ENCODE data around the gene PHF10.
"Not testable (repeated sequence)": the region's sequence is repeated elsewhere in the genome, so short reads cannot be mapped to it uniquely, and the experiment has no call there.

PHF10 gene

DNA sequence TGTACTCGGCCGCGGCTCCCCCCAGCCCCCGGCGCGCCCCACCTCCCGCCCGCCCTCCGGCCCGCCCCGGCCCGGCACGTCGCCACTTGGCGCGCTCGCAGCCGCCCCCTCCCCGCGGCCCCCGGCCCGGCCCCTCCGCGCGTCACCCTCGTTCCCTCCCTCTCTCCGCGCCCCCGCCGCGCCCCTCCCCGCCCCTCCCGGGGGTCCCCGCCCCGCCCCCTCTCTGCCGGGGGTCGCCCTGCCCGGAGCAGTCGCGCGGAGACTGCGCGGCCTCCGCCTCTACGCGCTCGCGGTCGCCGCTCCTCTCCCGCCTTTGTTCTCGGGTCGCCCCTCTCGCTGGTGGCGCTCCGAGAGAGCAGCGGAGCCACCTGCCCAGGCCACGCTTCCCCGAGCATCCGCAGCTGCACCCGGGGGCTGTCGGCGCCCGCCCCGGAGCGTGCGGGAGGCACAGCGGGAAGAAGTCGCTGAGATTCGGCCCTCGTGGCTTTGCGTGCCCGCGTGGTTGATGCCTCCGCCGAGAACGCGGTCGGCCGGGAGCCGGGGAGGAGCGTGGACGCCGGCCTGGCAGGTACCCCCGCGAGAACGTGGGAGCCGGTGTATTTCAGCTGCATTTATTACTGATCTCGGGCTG lies at the start of gene PHF10:
Gene PHF10, minus strand, starts transcription at position 7 of the 631 bp plus-strand sequence. CDS start 569 bp downstream, outside the sequence.
- peak; percentile 70 for DNase-seq (ENCODE audit: low read depth)

DNA sequence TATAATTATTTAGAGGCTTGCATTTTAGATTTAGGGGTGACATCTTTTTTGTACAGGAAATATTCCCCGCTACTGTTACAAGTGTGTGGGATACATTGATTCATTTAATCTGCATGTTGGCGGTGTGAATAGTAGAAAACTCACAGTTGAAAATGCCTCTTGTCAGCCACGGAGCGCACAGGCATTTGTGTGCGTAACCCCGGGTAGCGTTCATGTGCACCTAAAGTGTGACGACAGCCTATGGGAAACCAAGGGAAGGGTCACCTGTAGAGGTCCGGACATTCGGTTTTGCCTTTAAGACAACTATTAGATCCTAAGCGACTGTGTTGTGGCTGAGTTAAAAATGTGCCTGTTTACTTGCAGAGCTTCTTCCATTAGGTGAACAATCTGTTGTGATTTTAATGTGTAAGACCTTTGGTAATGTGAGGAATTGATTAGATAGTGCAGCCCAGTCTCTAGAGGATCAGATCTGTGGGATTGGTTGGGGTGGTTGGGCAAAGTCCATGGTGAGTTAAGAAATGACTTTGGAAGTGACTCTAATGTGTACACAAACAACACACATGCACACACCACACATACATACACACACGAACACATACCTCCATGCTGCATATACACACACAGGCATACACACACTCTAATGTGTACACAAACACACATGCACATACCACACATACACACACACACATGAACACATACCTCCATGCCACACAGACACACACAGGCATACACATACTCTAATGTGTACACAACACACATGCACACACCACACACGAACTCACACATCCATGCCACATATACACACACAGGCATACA lies 42.8 kb upstream of the PHF10 start:
- no peak for DNase-seq (ENCODE audit: low read depth)

DNA sequence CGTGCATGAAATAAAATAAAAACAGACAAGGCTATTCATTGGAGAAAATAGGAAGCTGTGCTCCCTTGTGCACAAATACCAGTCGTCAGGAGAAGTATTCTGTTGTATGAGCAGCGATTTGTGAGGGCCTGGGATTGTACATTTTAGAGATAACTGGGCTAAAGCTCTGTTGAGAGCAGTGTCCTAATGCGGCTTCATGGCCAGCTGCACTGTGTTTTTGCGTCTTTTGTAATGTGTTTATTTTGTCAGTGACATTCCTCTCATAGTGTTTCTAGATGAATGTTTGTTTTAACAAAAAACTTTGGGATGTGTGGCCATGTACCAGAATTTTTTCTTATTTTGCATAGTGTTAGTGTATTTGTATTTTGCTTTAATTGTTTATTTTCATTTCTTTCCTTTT lies 41.9 kb upstream of the PHF10 start:
- DNase-seq (ENCODE audit: low read depth): no peak

DNA sequence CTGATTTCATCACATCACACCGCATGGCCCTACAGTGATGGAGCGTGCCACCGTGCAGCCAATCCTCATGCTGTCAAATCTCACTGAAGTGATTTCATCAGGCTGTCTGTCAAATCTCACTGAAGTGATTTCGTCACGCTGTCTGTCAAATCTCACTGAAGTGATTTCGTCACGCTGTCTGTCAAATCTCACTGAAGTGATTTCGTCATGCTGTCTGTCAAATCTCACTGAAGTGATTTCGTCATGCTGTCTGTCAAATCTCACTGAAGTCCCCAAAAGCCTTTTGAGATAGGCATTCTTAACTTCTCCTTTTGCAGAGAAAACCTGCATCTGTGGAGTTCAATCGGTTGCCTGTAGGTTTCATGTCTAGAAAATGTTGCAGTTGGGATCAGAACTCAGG lies 41.5 kb upstream of the PHF10 start:
- not testable (repeated sequence) for DNase-seq (ENCODE audit: low read depth)

DNA sequence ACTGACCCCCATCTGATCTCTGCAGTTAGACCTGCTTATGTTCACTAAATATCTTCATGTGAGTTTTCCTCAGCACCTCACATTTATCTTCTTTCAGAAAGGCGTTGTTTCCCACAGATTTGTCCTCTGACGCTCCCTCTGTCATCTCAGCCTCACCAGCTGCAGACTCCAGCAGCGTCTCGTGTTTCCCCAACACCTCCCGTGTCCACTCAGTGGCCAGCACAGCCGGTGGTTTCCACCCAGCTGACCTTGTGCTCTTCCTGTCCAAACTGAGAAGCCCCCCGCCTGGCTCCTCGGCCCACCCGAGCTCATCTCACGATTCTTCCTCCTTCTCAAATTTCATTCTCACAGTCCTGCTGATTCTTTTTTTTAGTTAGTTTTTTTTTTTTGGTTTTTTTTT lies 39.6 kb upstream of the PHF10 start:
- DNase-seq (ENCODE audit: low read depth): no peak

DNA sequence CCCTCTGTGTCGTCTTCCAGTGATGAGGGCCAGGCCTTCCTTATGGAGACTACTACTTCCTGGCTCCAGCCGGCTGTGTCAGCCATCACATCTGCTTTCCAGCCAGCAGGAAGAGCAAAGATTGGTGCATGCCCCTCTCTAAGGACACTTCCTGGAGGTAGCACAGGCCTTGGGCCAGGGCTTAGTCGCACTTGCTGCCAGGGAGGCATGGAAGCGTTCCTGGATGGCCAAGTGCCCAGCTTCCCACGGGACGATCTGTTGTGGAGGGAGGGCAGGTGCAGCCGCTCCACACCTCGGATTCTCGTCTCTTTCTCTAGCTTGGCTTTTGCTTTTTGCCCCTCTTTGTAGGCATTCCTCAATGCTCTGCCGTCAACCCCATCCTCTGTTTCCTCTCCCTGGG lies 39.0 kb upstream of the PHF10 start:
- DNase-seq (ENCODE audit: low read depth): no peak

DNA sequence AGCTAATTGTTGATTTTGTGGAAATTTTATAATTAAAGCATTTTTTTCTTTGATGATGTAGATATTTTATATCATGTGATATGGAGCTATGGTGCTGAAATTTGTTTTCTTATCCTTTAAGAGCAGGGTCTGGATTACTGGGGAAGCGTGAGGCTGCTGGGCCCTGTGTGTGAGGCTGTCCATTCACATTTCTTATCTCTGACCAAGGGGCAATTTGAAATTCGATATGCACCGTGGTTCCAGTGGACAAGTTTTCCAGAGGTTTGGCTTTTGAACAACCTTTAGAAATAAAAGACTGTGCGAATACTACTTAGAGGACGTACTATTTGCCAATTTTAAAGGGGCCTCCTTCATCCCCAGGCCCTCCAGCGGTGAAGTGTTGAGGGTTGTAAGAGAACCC lies 30.9 kb upstream of the PHF10 start:
- DNase-seq (ENCODE audit: low read depth): no peak

DNA sequence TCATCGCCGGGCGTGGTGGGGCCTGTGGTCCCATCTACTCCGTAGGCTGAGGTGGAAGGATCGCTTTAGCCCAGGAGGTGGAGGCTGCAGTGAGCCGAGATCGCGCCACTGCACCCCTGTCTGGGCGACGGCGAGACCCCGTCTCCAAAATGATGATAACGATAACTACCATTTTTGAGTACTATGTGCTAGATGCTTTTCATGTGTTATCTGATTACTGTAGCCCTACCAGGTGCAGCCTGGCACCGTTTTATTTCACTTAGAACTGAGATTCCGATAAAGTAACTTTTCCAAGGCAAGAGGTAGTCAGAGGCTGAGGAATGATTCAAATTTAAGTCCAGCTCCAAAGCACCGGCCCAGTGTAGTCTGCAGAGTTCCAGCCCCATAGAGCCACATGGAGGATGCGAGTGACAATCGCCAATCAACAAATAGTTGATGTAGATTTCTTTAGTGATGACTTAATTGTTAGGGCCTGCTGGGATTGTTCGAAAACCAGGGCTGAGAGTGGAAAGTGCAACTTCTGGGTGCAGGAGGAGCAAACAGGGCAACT lies 27.8 kb upstream of the PHF10 start:
- no peak for DNase-seq (ENCODE audit: low read depth)

DNA sequence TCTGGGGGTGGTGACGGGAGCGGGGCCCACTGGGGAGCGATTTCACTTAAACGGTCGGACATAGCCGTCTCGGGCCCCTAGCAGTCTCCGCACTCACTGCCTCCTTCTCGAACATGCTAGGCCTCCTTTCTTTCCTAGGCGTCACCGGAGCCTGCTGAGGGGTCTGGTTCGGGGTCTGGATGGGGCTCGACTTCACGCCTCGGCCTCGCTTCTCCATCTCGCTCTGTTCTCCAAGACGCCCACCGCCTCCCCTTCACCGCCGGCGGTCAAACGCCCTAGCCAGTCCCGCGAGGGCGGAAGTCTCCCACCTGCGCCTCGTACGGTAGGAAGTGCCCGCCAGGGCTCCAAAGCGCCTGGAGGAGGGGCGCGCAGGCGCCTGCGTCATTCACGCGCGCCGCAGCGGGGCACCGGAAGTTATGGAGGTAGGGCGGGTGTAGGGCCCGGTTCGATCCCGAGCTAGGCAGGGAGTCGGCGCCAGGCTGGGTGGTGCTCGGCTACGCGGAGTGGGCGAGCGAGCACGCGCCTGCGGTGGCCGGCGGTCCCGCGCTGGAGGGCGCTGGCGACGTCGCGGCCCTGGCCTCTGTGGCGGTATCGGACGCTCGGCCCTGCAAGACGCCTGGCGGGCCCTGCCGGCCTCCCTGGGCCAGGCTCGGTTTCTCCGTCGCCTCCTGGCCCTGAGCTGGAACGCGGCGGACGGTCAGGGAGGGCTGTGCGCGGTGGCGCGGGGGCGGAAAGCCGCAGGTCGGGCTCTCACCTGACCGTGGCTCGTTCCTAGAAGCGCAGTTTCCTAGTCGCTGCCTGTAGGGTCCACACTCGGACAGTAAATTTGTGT lies 27.2 kb upstream of the PHF10 start, which contains the start of the genes DYNLT2 and ERMARD:
Gene DYNLT2, minus strand, starts transcription at position 331 of the 832 bp plus-strand sequence. Its CDS starts 114 bp downstream, at position 217.
Gene ERMARD, plus strand, starts transcription at position 381 of the 832 bp plus-strand sequence. Its CDS starts 36 bp downstream, at position 417.
- peak; percentile 94 for DNase-seq (ENCODE audit: low read depth)

DNA sequence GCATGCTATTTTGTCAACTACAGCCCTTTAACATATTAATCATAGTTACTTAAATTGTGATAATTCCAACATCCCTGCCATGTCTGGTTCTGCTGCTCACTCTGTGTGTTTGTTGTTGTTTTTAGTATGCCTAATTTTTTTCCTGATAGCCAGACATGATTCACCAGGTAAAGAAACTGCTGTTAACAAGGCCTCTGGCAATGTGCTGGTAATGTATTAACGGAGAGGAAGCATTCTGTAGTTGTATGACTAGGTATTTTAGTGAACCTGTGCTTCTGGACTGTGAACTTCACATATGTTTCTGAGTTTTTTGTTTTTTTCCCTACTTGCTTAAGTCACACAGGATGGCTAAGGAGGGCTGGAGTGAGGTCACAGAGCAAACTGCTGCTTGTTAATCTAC lies 22.3 kb upstream of the PHF10 start:
- no peak for DNase-seq (ENCODE audit: low read depth)

DNA sequence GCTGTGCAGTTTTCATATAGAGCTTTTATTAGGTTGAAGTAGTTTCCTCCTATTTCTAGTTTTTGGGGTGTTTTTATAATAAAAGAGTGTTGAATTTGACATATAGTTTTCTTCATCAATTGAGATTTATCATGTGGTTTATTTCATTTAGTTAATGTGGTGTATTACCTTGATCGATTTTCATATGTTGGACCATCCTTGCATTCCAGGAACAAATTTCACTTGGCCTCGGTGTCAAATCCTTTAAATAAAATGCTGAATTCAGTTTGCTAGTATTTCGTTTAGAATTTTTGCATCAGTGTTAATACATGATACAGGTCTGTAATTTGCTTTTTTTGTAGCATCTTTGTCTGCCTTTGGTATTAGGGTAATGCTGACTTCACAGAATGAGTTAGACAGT lies 21.1 kb upstream of the PHF10 start:
- no peak for DNase-seq (ENCODE audit: low read depth)

DNA sequence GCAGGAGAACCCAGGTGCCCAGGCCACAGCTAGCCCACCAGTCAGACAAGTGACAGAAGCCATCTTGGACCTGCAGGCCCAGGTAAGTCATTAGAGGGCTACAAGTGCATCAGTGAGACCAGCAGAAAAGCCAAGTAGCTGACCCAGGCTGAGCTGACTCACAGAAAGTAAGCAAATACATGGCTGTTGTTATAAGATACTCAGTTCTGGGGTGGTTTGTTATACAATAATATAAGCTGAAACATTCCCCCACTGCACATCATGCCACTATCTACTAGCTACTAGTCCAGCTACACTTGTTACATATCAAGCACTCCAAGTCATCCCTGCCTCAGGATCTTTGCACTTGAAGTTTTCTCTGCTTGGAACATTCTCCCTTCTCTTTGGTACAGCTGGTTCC lies 17.0 kb upstream of the PHF10 start:
- no peak for DNase-seq (ENCODE audit: low read depth)

DNA sequence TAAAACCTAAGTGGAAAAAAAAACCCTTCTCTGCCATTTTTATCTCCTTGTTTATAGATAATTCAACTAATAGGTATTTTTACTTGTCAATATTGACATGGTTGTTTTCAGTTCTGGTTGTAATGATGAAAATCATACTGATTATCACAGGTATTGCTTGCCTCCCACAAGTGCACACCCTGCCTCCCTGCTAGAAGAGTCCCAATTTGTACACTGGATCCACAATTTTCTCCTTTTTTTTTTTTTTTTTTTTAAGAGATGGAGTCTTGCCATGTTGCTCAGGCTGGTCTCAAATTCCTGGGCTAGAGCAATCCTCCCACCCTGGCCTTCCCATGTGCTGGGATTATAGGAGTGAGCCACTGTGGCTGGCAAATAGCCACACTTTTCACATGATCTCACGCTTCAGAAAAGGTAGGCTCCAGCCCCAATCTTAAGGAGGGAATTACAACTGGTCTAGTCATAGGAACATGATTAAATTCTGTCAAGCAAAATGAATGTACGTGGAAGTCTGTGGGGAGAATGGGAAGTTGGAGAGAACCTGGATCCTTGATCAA lies 14.8 kb upstream of the PHF10 start:
- no peak for DNase-seq (ENCODE audit: low read depth)

DNA sequence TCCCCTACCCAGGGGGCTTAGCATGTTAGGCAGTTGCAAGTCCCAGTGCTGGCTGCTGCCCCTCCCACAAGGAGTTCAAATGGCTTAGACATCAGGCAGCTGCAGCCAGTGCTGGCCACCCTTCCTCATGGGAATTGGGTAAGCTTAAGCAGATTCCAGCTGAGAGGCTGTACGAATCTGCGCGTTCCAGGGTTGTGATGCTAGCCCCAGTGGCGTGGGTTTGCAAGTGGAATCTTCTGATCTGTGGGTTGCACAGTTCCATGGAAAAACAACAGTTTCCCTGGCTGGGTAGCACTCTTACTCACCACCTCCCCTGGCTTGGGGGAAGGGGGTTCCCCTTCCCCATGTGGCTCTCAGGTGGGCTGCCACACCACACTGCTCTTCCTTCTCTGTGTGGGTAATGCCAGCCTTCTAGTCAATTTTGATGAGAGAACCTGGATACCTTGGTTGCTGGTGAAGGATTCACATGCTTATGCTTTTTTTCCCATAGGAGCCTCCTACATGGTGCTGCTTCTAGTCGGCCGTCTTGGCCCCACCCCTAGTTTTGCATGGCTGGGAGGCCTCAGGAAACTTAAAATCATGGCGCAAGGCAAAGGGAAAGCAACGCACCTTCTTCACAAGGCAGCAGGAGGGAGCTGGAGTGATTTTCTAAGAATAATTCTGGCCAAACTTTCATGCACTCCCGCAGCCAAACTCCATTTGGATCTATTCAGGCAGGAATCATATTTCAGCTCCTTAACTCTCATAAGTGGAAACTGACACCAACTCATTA lies 14.1 kb upstream of the PHF10 start:
- no peak for DNase-seq (ENCODE audit: low read depth)

DNA sequence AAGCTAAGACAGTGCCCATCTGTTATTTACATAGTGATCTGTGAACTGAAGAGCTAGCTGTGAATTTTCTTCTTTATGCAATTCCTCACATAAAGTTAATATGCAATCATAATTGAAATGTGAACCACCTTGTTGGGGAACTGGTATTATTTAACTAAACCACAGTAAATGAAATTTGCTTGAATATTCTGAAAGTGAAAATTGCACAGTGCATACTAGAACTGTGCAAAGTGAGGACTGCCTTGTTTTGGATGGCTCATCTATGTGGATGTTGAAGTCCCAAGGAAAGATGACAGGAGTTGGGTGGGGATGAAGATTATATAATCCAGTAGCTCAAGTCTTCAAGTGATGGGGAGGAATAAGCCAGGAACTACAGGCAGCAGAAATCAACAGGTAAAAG lies 5.7 kb upstream of the PHF10 start:
- DNase-seq (ENCODE audit: low read depth): no peak

DNA sequence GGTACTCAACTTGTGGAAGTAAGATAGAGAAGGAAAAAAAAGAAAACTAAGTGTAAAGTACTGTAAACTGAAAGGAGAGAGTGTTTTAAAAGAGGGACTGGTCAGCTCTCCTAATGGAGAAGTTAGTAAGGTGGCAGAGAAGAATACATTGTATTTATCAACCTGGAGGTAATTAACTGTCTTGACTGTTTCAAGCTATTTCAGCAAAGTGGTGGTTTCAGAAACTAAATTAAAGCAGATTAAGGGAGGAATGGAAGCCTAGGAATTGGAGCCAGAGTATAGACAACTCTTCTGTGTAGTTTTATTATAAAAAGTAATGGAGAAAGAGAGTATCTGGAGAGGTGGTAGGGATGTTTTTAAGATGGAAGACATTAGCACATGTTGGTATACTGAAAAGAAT lies 2.7 kb upstream of the PHF10 start:
- no peak for DNase-seq (ENCODE audit: low read depth)

DNA sequence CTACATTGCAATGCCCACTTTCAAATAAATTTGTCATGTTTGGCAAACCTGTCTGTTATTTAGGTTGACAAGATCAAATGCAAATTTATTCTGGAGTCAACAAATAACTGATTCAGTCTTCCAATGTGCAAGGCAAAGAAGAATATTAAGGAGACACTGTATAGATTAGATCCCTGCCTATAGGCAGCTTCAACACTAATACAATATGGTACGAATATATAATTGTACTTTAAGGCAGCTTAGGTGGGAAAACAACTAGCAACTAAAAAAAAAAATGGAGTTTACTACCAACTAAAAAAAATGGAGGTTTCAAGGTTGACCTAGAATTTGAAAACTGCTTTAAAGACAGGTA lies 1.7 kb upstream of the PHF10 start:
- DNase-seq (ENCODE audit: low read depth): no peak

DNA sequence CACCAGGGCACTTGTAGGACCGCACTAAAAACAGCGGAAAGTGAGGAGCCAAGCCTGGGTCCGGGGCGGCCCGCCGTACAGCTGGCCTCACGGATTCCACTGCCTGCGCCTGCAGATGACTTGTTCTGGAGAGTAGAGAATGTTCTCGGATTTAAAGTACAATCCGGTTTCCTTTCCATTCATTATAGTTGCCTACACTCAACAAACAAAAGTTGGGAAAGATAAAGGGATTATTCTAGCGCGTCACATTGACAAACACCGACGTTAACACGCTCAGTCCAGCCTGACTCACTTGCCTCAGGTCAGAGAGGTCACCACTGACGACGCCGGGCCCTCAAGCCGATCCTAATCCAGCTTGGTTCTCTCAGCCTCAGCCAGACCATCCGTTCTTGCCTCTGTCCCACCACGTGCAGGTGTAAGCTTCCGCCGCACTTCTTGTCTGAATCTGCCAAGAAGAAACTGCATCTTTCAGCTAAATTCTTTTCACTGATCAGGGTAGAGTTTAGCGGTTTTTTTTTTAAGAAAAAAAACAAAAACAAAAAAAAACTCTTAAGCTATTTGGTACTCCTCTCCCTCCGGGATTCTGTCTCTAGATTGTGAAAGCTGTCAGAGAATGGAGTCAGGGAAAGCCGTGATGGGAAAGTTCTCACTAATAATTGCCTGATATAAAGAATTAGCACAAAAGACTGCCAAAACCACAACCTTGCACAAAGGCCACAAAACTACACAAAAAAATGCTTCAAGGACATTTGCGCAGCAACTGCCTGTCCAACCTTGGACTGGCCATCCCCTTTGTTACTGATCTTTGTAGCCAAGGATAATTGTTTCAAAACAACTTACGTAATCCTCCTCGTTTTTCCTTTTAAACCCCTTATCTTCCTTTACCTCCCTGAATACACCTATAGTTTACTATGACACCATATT lies 1.1 kb upstream of the PHF10 start:
- DNase-seq (ENCODE audit: low read depth): peak; percentile 14

DNA sequence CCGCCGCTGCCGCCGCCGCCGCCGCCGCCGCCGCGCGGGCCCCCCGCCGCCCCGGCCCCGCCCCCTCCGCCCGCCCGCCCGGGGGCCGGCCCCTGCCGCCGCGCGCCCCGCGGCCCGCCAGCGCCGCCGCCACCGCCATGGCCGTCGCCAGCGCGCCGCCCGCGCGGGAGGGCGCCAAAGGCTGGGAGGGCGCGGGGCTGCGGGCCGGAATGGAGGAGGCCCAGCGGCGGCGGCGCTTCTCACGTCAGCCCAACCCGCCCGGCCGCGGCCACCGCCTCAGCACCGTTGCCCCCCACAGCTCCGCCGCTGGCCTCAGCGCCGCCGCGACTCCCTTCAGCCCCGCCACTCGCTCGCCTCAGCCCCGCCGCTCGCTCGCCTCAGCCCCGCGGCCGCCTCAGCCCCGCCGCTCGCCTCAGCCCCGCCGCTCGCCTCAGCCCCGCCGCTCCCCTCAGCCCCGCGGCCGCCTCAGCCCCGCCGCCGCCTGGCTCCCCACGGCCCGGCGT lies 258 bp downstream of the PHF10 start:
- DNase-seq (ENCODE audit: low read depth): peak; percentile 31

Data from activated T-cell treated with anti-CD3 and anti-CD28 coated beads for 48 hours (primary cell).